HUDEP-2 (cell line): Measurements from ENCODE around the gene NRAS.

Experiments
- DNase-seq, 76 experiments: peaks; one replicate each; lab custom pipeline; 2025; ENCODE audit not compliant: unreplicated experiment in 76 of 76; lab: John Stamatoyannopoulos, UW

Gene NRAS

DNA sequence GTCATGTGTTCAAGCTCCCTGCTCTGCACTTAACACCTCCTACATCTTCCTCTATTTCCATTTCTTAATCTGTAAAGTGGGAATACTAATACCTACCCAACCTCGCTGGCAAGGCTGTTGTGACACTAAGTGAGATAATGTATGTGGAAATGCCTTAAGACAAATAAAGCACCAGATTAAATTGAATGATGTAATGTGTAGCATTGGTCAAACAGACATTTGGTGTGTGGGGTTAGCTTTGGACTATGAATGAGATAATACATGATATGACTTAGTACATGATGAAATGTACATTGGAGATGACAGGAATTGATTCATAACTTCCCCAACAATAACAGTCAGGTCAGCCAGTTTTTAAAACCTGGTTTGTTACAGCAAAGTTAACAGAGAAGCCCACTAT lies 26.4 kb downstream of the NRAS start:
- no peak for DNase-seq

DNA sequence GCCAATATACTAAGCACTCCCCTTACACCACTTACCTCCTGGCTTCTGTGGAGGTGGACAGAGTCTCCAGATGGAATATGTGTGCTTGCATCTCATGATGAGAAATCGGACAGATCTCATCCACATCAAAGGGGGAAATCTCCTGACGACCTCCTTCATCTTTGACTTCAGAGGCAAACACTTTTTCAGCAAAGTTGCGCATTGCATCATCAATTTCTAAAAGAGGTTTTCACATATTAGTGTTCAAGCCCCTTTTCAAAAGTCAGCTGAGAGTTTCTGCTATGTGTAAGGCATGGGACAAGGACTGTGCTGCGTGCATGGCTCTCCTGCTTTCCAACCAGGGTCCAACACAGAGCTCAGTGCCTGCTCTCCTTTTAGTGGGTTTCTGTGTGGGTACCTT lies 28.0 kb downstream of the NRAS start:
- DNase-seq, result no peak

GRCh38 chr1:114685851-114686250 lies 30.7 kb downstream of the NRAS start:
- DNase-seq, result no peak

GRCh38 chr1:114677691-114678090 lies 38.9 kb downstream of the NRAS start:
- no peak for DNase-seq

GRCh38 chr1:114676115-114676514 lies 40.5 kb downstream of the NRAS start:
- no peak for DNase-seq

DNA sequence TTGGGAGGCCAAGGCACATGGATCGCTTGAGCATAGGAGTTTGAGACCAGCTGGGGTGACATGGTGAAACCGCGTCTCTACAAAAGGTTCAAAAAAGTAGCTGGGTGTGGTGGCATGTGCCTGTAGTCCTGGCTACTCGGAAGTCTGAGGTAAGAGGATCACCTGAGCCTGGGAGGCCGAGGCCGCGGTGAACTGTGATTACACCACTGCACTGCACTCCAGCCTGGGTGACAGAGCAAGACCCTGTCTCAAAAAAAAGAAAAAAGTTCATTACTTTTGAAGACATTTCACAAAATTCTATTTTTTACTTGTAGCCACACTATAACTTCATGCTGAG lies 44.7 kb downstream of the NRAS start:
- no peak for DNase-seq

- no peak for DNase-seq
These were observed 45.3 kb downstream of the NRAS start for GRCh38 chr1:114671011-114671938.

DNA sequence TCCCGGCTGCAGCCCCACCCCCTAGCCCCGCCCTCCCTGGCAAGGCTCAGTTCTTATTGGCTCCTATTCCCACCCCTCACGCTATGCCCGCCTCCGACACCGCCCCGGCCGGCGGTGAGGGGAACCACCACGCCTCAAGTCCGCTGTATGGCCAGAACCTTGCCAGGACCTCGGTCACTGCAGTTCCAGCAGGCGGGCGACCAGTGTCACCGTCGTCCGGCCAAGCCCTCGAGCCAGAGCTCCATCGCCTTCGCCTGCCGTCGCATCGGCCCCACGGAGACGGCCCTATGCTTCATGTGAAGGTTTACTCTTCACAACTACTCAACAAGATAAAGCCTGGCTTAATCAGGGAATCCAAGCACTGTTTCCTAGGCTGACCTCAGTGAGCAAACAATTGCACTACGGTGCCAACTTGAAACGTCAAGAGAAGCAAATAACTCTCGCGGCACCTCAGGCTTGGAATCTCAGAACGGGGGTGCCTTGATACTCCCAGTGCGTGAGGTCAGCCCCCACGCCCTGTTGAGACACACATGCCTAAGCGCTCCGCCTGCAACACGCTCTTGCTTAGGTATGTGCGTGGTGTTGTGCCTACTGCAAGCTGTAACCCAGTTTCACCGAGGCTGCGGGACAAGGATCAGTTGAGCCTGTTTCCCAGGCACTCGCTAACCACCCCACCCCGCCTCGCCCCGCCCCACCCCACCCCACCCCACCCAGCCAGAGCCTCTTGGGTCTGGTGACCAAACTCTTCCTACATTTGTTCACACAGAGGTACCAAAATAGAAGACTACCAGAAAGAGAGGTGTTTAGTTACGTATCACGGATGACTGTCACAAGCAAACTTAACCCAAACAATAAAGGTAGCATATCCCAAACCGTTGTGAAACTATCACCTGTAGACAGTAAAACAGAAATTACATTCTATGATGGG lies 46.2 kb downstream of the NRAS start:
- DNase-seq, result peak in 74 of 76 experiments; percentile 15 to 93 (median 79)

GRCh38 chr1:114669562-114670082 lies 46.9 kb downstream of the NRAS start, which contains the start of gene DENND2C:
DENND2C (minus strand) TSS chr1:114670049; CDS start chr1:114625984, 44,065 bp downstream.
- peak in 4 of 76 experiments; percentile 30 to 61 (median 37) for DNase-seq

GRCh38 chr1:114668784-114669561 lies 47.6 kb downstream of the NRAS start:
- DNase-seq, result no peak

- no peak for DNase-seq
These were observed 48.2 kb downstream of the NRAS start for GRCh38 chr1:114668373-114668772.

- DNase-seq, result no peak
These were observed 49.6 kb downstream of the NRAS start for GRCh38 chr1:114666954-114667353.

GRCh38 chr1:114660238-114660637 lies 56.3 kb downstream of the NRAS start:
- no peak for DNase-seq
